DOHH2 (cell line): ENCODE measurements around the gene IBA57.

Experiments
- H3F3A ChIP-seq: fragments of 200-600 bp; sonication (generic), shearing (Covaris generic); 2 replicates; pipeline ENCODE4 v1.6.0; 2016; ENCODE audit warnings: antibody characterized with exemption, mild to moderate bottlenecking; ENCODE audit not compliant: control insufficient read depth, insufficient read depth
- H3K27ac ChIP-seq: fragments of 200-600 bp; sonication (generic); 2 replicates; pipeline ENCODE4 v1.5.1; 2014; ENCODE audit warnings: low read depth, mild to moderate bottlenecking, low read length, moderate library complexity
- H3K27me3 ChIP-seq: fragments of 200-600 bp; sonication (generic); 2 replicates; pipeline ENCODE4 v1.6.1; 2014; ENCODE audit warnings: mild to moderate bottlenecking, low read length, mixed read lengths; ENCODE audit not compliant: control insufficient read depth
- H3K36me3 ChIP-seq: fragments of 200-600 bp; sonication (generic); 2 replicates; pipeline ENCODE4 v1.6.1; 2014; ENCODE audit warnings: mild to moderate bottlenecking, low read length, moderate library complexity, mixed read lengths; ENCODE audit not compliant: control insufficient read depth
- H3K4me1 ChIP-seq: fragments of 200-600 bp; sonication (generic); 2 replicates; pipeline ENCODE4 v1.6.1; 2014; ENCODE audit warnings: mild to moderate bottlenecking, low read length, mixed read lengths; ENCODE audit not compliant: control insufficient read depth
- H3K4me2 ChIP-seq: fragments of 200-600 bp; sonication (generic); 2 replicates; pipeline ENCODE4 v1.6.0; 2014; ENCODE audit warnings: mild to moderate bottlenecking, low read length, moderate library complexity
- H3K4me3 ChIP-seq: fragments of 200-600 bp; sonication (generic); 2 replicates; pipeline ENCODE4 v1.5.1; 2014; ENCODE audit warnings: mild to moderate bottlenecking, low read length, mixed read lengths
- H3K79me2 ChIP-seq: fragments of 200-600 bp; sonication (generic); 2 replicates; pipeline ENCODE4 v1.6.1; 2014; ENCODE audit warnings: mild to moderate bottlenecking, low read length, mixed read lengths; ENCODE audit not compliant: control insufficient read depth
- H3K9me2 ChIP-seq: fragments of 200-600 bp; sonication (generic); replicated peaks from 2 replicates; pipeline ENCODE4 v1.6.1; 2014; ENCODE audit warnings: mild to moderate bottlenecking, low read length, mixed read lengths; ENCODE audit not compliant: control insufficient read depth
- H3K9me3 ChIP-seq: fragments of 200-600 bp; sonication (generic); 2 replicates; pipeline ENCODE4 v1.6.1; 2014; ENCODE audit warnings: antibody characterized with exemption, low read length, mixed read lengths; ENCODE audit not compliant: control insufficient read depth, insufficient read depth
- H4K20me1 ChIP-seq: fragments of 200-600 bp; sonication (generic); 2 replicates; pipeline ENCODE4 v1.6.0; 2014; ENCODE audit warnings: low read depth, mild to moderate bottlenecking, antibody characterized with exemption, low read length, moderate library complexity; ENCODE audit not compliant: control insufficient read depth, insufficient read depth
- EZH2phosphoT487 ChIP-seq: fragments of 200-600 bp; sonication (generic); IDR thresholded peaks from 2 replicates; pipeline ENCODE4 v1.6.1; 2017; ENCODE audit warnings: borderline replicate concordance, mild to moderate bottlenecking, antibody characterized with exemption, low read length, moderate library complexity, mixed read lengths
- TF ChIP-seq, protein P1 (sequence below): fragments of 200-600 bp; sonication (generic); IDR thresholded peaks from one replicate; pipeline ENCODE4 v1.5.1; 2014; ENCODE audit warnings: antibody characterized with exemption, mild to moderate bottlenecking, low read depth, low read length; ENCODE audit not compliant: poor library complexity, severe bottlenecking

Gene IBA57

DNA sequence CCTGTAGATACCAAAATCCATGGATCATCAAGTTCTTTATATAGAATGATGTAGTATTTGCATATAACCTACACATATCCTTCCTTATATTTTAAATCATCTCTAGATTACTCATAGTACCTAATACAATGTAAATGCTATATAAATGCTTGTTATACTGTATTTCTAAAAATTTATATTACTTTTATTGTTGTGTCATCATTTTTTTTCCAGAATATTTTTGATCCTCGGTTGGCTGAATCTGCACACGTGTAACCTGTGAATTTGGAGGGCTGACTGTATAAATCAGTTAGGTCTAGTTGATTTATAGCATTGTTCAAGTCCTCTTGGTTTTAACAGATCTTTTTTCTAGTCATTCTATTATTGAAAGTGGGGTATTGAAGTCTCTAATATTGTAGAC lies 65.6 kb downstream of the IBA57 start:
- Histone ChIP-seq H3K79me2 (no peaks in the 10 kb centered on the region), H3K4me2 (no peak overlapping the region), H3K27ac (no peak overlapping the region), H3K36me3 (no peaks in the 10 kb centered on the region), H3K9me2 (no peaks in the 10 kb centered on the region), H3K9me3 (no peaks in the 10 kb centered on the region), H3K4me1 (no peaks in the 10 kb centered on the region), H3F3A (no peaks in the 10 kb centered on the region), H3K27me3 (no peaks in the 10 kb centered on the region), H3K4me3 (no peak overlapping the region), H4K20me1 (no peaks in the 10 kb centered on the region)
- no peak for TF ChIP-seq EZH2phosphoT487
- TF ChIP-seq, protein P1, sequence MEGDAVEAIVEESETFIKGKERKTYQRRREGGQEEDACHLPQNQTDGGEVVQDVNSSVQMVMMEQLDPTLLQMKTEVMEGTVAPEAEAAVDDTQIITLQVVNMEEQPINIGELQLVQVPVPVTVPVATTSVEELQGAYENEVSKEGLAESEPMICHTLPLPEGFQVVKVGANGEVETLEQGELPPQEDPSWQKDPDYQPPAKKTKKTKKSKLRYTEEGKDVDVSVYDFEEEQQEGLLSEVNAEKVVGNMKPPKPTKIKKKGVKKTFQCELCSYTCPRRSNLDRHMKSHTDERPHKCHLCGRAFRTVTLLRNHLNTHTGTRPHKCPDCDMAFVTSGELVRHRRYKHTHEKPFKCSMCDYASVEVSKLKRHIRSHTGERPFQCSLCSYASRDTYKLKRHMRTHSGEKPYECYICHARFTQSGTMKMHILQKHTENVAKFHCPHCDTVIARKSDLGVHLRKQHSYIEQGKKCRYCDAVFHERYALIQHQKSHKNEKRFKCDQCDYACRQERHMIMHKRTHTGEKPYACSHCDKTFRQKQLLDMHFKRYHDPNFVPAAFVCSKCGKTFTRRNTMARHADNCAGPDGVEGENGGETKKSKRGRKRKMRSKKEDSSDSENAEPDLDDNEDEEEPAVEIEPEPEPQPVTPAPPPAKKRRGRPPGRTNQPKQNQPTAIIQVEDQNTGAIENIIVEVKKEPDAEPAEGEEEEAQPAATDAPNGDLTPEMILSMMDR = no peak
